NOMO-1 treated with DMSO at 0.1 percent for 48 hours (cell line): Measurements from ENCODE around the gene CEP44.
"Not testable (repeated sequence)": the region's sequence is repeated elsewhere in the genome, so short reads cannot be mapped to it uniquely, and the experiment has no call there.

ENCODE experiments used
- DNase-seq: peaks from one replicate; lab custom pipeline; 2025; ENCODE audit not compliant: unreplicated experiment; lab: John Stamatoyannopoulos, UW

Gene CEP44

DNA sequence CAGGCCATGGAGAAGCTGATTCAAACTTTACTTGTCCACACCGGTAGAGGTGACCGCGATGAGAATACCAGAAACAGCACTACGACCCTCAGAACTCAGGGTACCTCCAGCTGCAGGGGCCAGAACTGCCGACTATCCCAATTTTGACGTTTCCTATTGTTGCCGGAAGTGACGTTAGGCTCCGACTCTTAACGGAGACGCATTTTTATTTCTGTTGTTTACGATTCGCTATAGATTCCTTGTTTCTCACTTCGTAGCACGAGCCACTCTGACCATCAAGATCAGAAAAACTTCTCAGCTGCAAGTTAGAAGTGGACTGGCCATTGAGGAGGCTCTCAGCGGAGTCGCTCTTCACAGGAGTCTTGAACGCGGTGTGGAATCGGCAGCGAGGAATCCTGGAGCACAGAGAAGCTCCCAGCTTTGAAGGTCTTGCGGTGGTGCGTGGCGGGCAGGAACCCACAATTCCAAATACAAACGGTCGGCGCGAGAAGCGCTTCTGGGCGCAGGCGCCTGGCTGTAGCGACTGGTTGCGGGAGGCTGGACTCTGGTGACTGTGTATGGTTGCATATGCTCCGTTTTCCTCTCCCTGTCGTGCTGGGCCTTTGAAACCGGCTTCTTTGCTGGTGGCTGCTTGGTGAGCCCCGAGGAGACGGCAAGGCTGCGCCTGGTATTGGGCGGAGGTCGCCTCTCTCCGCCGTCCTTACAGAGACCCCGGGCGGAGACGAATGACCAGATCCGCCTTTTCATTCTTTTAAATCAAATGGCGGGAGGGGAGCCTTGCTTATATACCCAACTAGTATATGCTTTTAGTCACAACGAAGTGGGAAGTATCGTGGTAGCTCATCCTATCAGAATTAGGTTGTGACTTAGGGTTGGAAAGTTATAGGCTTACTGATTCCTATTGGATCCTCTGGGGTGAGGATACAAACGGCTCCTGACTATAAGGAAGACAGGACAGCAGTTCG is at the start of gene CEP44, which contains the start of gene FBXO8:
TSS of gene CEP44 (plus strand) at position 405 of the 965 bp plus-strand sequence. CDS start 15,211 bp downstream, outside the sequence.
TSS of gene FBXO8 (minus strand) at position 161 of the 965 bp plus-strand sequence. CDS start 20,575 bp downstream, outside the sequence.
- DNase-seq = peak; percentile 76

GRCh38 chr4:174236359-174236758 is 47.4 kb upstream of the CEP44 start:
- DNase-seq = no peak

DNA sequence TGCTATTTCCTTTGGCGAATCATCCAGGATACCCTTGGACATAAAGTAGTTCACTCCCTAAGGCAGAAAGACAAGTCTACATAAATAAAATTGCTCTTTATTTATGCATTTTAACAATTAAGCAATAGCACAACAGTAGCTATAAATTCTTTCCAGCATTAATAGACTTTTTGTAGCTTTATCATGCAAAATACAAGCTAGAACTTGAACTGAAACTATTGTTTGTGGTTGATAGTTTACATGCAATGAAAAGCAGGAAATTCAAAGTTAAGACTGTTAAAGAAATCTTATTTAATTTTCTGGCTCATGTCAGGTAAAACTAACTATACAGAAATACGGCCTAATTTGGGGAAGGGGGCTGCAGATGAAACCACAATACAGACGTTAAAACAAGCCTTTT is 42.5 kb upstream of the CEP44 start:
- DNase-seq = no peak

- DNase-seq = no peak
These were observed 39.3 kb upstream of the CEP44 start for GRCh38 chr4:174244441-174244840.

GRCh38 chr4:174245714-174246113 is 38.0 kb upstream of the CEP44 start:
- no peak for DNase-seq

DNA sequence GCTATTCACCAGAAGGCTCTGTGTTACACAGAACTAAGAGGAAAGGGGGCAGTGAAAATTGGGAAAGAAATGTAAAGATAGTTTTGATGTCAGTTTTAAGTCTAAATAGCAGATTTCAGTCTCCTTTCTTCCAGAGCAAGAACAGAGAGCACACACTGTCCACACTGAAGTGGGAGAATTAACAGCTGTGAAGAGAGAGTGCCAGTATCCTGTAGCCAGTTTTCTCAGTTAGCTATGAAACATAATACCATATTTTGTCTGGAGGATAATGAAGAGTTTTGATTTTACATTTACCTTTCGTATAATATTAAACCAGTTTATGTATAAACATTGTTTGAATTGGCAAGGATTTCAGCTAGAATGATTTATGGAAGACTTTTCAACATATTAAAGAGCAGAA is 35.3 kb upstream of the CEP44 start:
- no peak for DNase-seq

- DNase-seq = no peak
These were observed 31.3 kb upstream of the CEP44 start for GRCh38 chr4:174252412-174252811.

DNA sequence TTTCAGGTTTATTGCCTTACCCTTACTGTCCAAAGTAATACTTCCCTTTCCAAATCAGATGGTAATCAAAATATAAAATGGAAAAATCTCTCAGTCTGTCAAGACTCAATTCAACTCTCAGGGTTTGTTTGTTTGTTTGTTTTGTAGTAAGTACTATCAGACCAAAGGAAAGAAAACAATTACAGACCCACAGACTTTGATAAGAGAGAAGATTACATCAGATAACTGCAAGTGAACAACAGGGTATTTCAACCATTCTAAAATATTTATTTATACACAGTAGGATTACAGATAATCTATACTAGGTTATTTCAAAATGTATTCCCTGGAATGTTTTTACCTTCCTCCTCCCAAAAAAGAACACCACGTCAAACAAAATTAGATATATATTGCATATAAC is 29.1 kb upstream of the CEP44 start:
- no peak for DNase-seq

DNA sequence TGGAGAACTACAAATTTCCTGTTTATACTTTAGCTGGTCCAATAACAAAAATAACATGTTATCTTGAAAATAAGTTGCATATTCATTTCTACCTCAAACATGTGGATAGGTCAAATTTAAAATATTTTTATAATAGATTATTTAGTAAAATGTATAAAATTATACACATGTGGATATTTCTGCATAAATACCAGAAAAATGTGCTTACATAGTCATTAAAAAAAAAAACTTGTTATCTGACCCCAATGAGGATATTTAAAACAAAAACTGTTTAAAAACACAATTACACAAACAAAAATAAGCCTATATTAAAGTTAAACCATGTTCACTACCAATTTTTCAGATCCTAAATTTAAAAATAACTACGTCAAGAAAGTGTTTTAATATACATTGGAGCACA is 28.3 kb upstream of the CEP44 start:
- DNase-seq = no peak

DNA sequence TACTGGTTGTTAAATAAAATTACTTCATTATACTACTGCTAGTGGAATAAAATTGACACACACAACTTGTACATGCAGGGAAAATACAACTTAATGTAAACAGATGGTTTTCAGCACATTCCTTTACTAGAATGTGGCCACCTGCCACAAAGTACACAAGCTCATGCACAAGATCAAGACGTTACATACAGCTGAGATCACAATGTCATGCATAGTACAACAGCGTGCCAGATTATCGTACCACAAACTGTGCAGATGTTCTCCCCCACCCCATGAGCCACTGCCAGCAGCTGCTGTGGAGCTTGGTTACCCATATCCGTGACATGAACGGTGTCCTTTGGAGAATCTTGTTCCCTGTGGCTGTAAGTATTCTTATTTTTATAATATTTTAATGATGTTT is 27.9 kb upstream of the CEP44 start:
- DNase-seq = no peak

DNA sequence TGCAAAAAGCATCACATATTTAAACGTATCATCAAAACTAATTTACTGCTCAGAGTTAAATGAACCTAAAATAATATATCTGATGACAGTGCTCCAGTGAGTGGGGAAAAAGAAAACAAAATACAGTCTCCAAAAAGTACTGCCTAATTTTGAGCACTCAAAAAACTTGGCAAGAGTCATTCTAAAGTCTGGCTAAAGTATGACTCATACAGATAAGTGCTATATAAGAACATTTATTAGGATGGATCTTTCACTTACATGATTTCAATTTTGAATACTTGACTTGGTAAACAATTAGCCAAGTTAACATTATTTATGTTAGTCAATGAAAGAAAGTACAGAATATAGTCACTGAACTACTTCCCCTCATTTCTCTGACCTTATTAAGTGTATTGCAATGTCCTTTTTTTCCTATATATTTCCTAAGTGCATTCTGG is 27.4 kb upstream of the CEP44 start:
- no peak for DNase-seq

DNA sequence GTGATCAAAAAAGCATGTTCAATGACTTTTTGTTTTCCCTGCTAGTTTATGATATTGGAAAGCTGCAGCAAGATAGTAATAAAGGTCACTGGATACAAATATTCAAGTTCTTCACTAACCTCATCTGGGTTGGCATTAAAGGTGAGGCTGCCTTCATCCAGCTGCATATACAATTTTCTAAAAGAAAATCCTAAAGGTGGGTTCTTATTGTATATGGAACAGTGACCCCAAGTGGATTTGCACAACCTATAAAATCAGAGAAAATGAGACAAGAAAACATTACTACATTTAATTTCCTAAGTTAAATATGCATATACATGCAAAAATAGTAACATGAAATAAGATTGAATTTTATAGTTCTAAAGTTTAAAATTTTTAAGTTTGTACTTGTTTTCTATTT is 24.1 kb upstream of the CEP44 start:
- no peak for DNase-seq

GRCh38 chr4:174260099-174260498 is 23.6 kb upstream of the CEP44 start:
- no peak for DNase-seq

- DNase-seq = not testable (repeated sequence)
These were observed 22.3 kb upstream of the CEP44 start for GRCh38 chr4:174261432-174261831.

DNA sequence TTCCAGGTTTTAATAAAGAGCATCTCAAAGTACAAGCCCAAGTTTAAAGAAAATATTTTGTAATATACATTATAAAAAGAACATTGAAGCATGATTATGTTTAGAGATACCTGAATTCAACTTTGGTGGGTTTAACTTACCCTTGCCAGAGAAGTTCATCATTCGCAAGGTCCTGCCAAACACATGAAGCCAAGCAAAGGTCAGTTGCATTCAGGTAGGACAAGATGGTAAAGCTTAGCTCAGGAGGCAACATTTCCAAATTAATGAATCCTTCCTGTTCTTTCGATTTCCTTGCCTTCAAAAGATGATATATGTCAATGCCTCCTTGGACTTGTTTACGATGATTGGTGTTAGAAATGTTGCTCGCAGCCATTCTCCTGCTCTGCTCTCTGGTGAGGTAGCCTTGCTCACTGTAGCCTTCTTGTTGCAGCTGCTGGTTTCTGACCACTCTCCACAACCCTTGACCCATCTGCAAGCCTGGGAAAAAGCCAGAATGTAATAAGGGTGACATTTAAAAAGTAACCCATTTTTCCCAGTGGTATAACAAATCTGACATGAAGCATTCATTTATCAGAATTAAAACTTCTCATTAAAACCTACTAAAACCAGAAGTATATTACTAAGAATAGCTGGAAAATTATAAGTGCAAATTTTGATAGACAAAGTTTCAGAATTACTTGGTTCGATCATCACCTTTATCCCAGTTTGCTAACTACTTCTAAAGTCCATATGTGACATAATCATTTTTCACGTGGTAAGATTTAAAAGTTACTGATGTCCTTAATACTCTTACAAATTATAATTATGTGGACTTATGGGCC is 20.9 kb upstream of the CEP44 start:
- no peak for DNase-seq

GRCh38 chr4:174263445-174263736 is 20.3 kb upstream of the CEP44 start:
- DNase-seq = no peak

- no peak for DNase-seq
These were observed 17.8 kb upstream of the CEP44 start for GRCh38 chr4:174265916-174266315.

- no peak for DNase-seq
These were observed 17.3 kb upstream of the CEP44 start for GRCh38 chr4:174266416-174266815.

- no peak for DNase-seq
These were observed 9.8 kb upstream of the CEP44 start for GRCh38 chr4:174273930-174274329.

GRCh38 chr4:174274436-174274835 is 9.3 kb upstream of the CEP44 start:
- DNase-seq = no peak

GRCh38 chr4:174275101-174275500 is 8.6 kb upstream of the CEP44 start:
- no peak for DNase-seq

- DNase-seq = no peak
These were observed 6.3 kb upstream of the CEP44 start for GRCh38 chr4:174277433-174277832.
